GM19467 (cell line): ENCODE data around the gene SPATS2L.
A peak's percentile ranks its signal among the peaks of the same experiment; 100 is the strongest.

Experiments
- ATAC-seq: cut with Tn5 transposase; IDR thresholded peaks from one replicate; pipeline ENCODE4 v1.9.1; 2021; ENCODE audit warnings: mild to moderate bottlenecking, moderate library complexity; ENCODE audit not compliant: unreplicated experiment

The SPATS2L gene

GRCh38 chr2:200296118-200296517 lies 10.4 kb upstream of the SPATS2L start:
- ATAC-seq = no peak

GRCh38 chr2:200297100-200297499 lies 9.4 kb upstream of the SPATS2L start:
- no peak for ATAC-seq

GRCh38 chr2:200297989-200298388 lies 8.5 kb upstream of the SPATS2L start:
- ATAC-seq = no peak

GRCh38 chr2:200298816-200299215 lies 7.7 kb upstream of the SPATS2L start:
- ATAC-seq = no peak

GRCh38 chr2:200300065-200300464 lies 6.4 kb upstream of the SPATS2L start:
- ATAC-seq = no peak

- ATAC-seq = no peak
These were observed 5.7 kb upstream of the SPATS2L start for GRCh38 chr2:200300638-200301314.

GRCh38 chr2:200301953-200302858 lies 4.3 kb upstream of the SPATS2L start:
- ATAC-seq = no peak

GRCh38 chr2:200302940-200303727 lies 3.4 kb upstream of the SPATS2L start:
- no peak for ATAC-seq

GRCh38 chr2:200305797-200306195 lies 697 bp upstream of the SPATS2L start:
- ATAC-seq = no peak

GRCh38 chr2:200306931-200307723 lies 634 bp downstream of the SPATS2L start:
- ATAC-seq = peak; percentile 56

- ATAC-seq = no peak
These were observed 1.4 kb downstream of the SPATS2L start for GRCh38 chr2:200307724-200308545.

- ATAC-seq = no peak
These were observed 2.2 kb downstream of the SPATS2L start for GRCh38 chr2:200308546-200309295.

- ATAC-seq = no peak
These were observed 3.0 kb downstream of the SPATS2L start for GRCh38 chr2:200309296-200310049.

GRCh38 chr2:200310545-200310971 lies 4.1 kb downstream of the SPATS2L start:
- no peak for ATAC-seq

GRCh38 chr2:200311139-200311538 lies 4.6 kb downstream of the SPATS2L start:
- ATAC-seq = no peak

GRCh38 chr2:200314976-200315567 lies 8.6 kb downstream of the SPATS2L start:
- ATAC-seq = no peak

- no peak for ATAC-seq
These were observed 11.5 kb downstream of the SPATS2L start for GRCh38 chr2:200317975-200318374.

GRCh38 chr2:200318940-200319435 lies 12.5 kb downstream of the SPATS2L start:
- no peak for ATAC-seq
